ENCODE data around the gene SLC1A5.

GRCh38 chr19:46775642-46776258 is 12.6 kb downstream of the SLC1A5 start:
- no peak for TF ChIP-seq CTCF (IDR thresholded peaks at IDR 0.05)
- no peak for TF ChIP-seq USF2 (IDR thresholded peaks at IDR 0.05)
- no peak for TF ChIP-seq BHLHE40 (IDR thresholded peaks at IDR 0.05; ENCODE audit: low read depth, low read length)
- TF ChIP-seq POLR2A (IDR thresholded peaks at IDR 0.05; ENCODE audit: low read length): no peak
- TF ChIP-seq RAD21 (conservative IDR thresholded peaks at IDR 0.05 in 1 of 2, IDR thresholded peaks at IDR 0.05 in 1 of 2): no peak
- TF ChIP-seq MAX (IDR thresholded peaks at IDR 0.05): no peak
- TF ChIP-seq RFX5 (IDR thresholded peaks at IDR 0.05): no peak
- TF ChIP-seq REST (IDR thresholded peaks at IDR 0.05): no peak
- TF ChIP-seq FOSL2 (IDR thresholded peaks at IDR 0.05): no peak
- TF ChIP-seq FOSL2 (CRISPR knock-in tag; IDR thresholded peaks at IDR 0.05): no peak
- TF ChIP-seq HEYL (CRISPR knock-in tag; IDR thresholded peaks at IDR 0.05): no peak
- TF ChIP-seq TP53 (CRISPR knock-in tag; IDR thresholded peaks at IDR 0.05): no peak
- no peak for TF ChIP-seq ZFP36 (IDR thresholded peaks at IDR 0.05; ENCODE audit: borderline replicate concordance, partially characterized antibody)
- TF ChIP-seq EP300 (IDR thresholded peaks at IDR 0.05): no peak

All from A549 (cell line).